Activated CD4-positive, alpha-beta T cell treated with anti-CD3 and anti-CD28 coated beads, Interleukin-2, amount 50 U/mL, for 48 hours (primary cell): ENCODE measurements around the gene WFIKKN2.

Source experiments
- DNase-seq, 2 experiments: peaks; one replicate each; pipeline ENCODE4 v3.0.0-alpha.2; 2020

Gene WFIKKN2

GRCh38 chr17:50882851-50883250, 47.5 kb downstream of the WFIKKN2 start:
- DNase-seq = no peak

DNA sequence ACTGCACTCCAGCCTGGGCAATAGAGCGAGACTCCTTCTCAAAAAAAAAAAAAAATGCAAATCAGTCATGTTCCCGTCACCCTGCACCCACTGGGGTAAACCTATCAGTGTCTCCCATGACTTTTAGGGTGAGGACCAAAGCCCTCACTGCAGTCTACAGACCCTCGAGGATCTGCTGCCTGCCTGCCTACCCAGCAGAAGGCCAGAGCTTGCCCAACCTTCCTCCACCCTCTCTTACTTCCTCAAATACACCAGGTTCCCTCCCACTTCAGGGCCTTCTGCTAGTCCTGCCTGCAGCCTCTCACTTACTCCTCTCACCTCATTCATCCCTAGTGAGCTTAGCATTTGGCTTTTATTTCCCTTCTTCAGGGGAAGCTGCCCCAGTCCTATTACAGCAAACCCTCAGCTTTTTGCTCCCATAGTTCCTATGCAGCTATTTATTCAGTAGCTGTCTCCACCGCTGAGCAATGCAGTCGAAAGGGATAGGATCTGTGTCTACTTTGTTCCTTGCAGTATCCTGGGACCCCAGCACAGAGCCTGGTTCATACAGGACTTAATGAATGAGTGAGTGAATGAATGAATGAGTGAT, 48.6 kb downstream of the WFIKKN2 start:
- no peak for DNase-seq

- DNase-seq = no peak
Measured at GRCh38 chr17:50884439-50885311, 49.3 kb downstream of the WFIKKN2 start.

- DNase-seq = no peak
Measured at GRCh38 chr17:50887705-50888245, 52.4 kb downstream of the WFIKKN2 start.

DNA sequence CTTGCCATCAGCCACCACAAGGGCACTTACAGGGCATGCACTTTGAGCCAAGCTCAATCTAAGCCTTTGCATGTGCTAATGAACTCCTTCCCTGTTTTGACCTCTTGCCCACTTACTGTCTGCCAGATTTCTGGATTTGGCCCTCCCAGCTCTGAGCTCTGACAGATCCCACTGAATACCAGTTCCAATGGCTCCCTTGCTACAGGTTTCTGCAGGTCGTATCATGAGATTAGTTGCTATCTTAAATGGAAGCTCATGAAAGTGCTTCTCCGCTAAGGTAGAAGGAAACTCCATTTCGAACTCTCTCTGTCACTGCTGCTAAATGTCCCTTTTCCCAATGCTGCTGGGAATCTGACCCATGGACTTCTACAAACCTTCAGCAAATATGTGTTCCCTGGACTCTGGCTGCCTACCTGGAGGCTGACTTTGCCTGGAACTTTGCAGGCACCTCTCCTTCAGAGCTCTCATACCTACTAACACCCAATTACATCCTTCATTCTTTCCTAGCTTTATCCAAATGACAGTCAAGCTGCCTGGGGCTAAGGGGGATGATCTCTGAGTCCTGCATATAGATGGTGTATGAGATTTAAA, 54.2 kb downstream of the WFIKKN2 start:
- no peak for DNase-seq

DNA sequence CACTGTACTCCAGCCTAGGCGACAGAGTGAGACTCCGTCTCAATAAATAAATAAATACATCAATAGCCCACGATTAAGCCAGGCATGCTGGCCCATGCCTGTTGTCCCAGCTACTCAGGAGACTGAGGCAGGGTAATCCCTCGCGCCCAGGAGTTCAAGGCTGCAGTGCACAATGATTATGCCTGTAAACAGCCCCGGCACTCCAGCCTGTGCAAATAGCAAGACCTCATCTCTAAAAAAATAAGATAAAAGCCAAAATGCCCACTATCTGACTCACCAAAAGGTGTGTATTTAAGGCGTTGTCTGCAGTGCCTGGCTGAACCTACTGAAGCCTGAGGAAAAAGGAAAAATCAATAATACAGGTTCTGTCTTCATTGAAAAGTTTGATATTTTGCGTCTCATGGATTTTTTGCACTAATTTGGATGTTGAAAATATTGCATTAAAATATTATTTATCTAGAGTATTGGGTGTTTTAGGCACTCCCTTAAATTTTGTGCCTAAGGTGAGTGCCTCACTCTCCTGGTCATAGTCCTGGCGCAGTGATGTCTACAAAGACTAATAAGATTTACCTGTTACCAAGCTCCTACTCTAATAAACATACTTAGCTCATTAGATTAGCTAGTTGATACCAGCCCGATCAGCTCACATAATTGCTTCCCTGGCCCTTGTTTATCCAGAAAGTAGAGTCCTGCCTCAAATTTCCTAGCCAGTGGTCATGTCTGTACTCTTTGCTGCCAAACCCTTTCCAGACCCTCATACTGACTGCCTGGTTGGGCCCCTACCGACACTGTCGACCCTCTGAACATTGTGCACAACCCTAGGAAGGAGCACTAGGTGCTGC, 55.5 kb downstream of the WFIKKN2 start:
- DNase-seq = no peak

- DNase-seq = no peak
Measured at GRCh38 chr17:50891577-50891989, 56.2 kb downstream of the WFIKKN2 start.
